Sigmoid colon (tissue), 4 donors: ENCODE measurements around the gene SRRM2.

Experiments used
- CTCF ChIP-seq, 4 experiments: fragments of 450-650 bp in 3 of 4; fragments of 200-600 bp in 1 of 4; IDR thresholded peaks; one replicate each; pipeline ENCODE4 v1.5.1; 2016 to 2019; ENCODE audit warnings: antibody characterized with exemption in 4 of 4, mild to moderate bottlenecking in 3 of 4, moderate library complexity in 2 of 4
- POLR2A ChIP-seq, 2 donors: fragments of 450-650 bp; IDR thresholded peaks; one replicate each; pipeline ENCODE4 v1.6.1; 2016; ENCODE audit warnings: antibody characterized with exemption in 2 of 2, mild to moderate bottlenecking in 2 of 2, moderate library complexity in 2 of 2
- POLR2AphosphoS5 ChIP-seq, 4 donors: sonication (generic); formaldehyde crosslinking; IDR thresholded peaks; one replicate each; pipeline ENCODE4 v1.6.1; 2017; ENCODE audit warnings: antibody characterized with exemption in 4 of 4

DNA sequence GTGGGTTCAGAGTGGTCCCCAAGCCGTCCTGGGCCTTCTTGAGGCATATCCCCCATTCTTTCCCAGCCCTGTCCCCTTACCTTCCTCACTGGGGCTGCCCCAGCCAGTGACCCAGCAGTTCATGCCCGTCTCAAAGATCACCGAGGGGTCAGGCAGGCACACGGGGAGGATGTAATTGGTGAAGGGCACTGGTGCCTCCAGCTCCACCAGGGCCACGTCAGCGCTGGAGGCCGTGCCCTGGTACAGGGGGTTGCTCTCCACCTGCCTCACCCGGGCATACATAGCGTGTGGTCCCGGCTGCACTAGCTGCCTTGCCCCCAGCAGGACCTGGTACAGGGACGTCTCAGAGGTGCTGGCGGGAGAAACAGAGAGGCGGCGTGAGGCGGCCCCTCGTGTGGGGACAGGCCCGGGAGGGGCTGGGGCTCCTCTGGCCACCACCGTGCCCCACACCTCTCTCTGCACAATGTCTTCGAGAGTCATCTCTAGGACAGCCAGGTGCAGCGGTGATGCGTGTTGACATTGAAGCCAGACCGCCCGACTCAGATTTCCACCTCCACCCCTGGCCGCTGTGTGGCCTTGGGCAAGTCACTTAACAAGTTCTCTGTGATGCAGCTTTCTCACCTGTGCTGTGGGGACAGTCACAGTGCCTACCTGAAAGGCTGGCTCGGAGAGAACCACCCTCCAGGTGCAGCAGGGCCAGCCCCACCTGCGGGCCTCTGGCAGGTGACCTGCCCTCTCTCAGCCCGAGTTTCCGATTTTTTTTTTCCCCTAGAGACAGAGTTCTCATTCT lies 38.3 kb upstream of the SRRM2 start:
- TF ChIP-seq POLR2A (IDR thresholded peaks at IDR 0.05) (no peak), CTCF (IDR thresholded peaks at IDR 0.05) (no peak), POLR2AphosphoS5 (IDR thresholded peaks at IDR 0.05) (no peak)
